IPS-18c (cell line): ENCODE data around the gene DEUP1.
"Not testable (repeated sequence)": the region's sequence is repeated elsewhere in the genome, so short reads cannot be mapped to it uniquely, and the experiment has no call there.

Experiments
- H3K4me3 ChIP-seq: 2 replicates; pipeline ENCODE4 v1.7.0; 2013; ENCODE audit warnings: low read depth, mild to moderate bottlenecking, low read length, moderate library complexity; ENCODE audit not compliant: insufficient read depth
- H3K9me3 ChIP-seq: one replicate; pipeline ENCODE4 v1.6.1; 2013; ENCODE audit warnings: mild to moderate bottlenecking, low read length, moderate library complexity; ENCODE audit not compliant: control insufficient read depth, insufficient read depth

Gene DEUP1

GRCh38 chr11:93330446-93330984 lies at the start of gene DEUP1:
Gene DEUP1, plus strand, starts transcription at chr11:93330742. Its CDS starts 1,518 bp downstream, at chr11:93332260.
- Histone ChIP-seq H3K4me3 (peak within 1 kb of the TSS; percentile 57), H3K9me3 (no peaks in the 10 kb centered on the region)

DNA sequence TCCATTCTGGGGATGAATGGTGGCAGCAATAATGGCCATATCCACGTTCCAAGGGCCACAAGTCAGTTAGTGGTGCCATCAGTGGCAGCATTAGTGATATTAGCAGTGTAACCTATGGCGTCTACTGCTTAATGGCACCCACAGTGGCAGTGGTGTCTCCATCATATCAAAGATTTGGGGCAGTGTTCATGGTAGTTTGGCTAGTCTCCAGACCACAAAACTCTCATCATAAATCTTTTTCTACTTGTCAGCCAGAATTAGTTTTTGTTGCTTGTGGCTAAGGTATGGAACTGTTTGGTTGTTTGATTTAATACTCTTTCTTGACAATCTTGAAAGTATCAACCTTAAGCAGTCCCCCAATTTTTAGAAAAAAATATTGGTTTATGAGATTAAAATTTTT lies 45.1 kb upstream of the DEUP1 start:
- H3K9me3 ChIP-seq: no peaks in the 10 kb centered on the region
- no peak overlapping the region for H3K4me3 ChIP-seq

DNA sequence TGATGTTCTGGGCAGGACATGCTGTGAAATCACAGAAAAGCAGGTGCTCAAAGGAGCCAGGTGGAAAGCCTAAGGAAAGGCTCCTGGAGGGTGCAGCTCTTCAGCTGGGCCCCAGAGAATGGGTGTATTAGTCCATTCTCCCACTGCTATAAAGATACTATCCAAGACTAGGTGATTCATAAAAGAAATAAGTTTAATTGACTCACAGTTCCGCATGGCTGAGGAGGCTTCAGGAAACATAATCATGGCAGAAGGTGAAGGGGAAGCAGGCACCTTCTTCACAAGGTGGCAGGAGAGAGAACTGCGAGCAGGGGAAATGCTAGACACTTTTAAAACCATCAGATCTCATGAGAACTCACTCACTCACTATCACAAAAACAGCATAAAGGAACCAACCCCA lies 43.1 kb upstream of the DEUP1 start:
- Histone ChIP-seq H3K9me3 (no peaks in the 10 kb centered on the region), H3K4me3 (no peak overlapping the region)

DNA sequence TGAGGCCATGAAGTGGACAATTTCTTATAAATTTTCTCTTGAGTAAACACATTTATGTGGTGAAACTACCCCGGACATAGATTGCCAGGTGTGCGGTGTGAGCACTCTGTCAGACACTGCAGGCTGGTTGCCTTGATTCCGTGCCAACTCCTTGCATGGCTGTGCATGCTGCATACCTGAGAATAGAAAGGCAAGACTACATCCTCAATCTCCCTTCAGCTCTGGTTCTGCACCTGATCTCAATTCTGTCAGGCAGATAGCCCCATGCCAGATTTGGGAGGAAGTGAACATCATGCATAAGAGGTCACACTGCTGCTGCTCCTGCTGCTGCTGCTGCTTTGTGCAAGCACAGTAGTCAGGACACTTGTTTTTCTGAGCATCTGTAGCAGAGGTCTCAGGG lies 42.5 kb upstream of the DEUP1 start:
- Histone ChIP-seq H3K9me3 (no peaks in the 10 kb centered on the region), H3K4me3 (no peak overlapping the region)

GRCh38 chr11:93288767-93289166 lies 41.8 kb upstream of the DEUP1 start:
- no peak overlapping the region for H3K4me3 ChIP-seq
- no peaks in the 10 kb centered on the region for H3K9me3 ChIP-seq

GRCh38 chr11:93289782-93290463 lies 40.6 kb upstream of the DEUP1 start:
- no peaks in the 10 kb centered on the region for H3K9me3 ChIP-seq
- H3K4me3 ChIP-seq: no peak overlapping the region

DNA sequence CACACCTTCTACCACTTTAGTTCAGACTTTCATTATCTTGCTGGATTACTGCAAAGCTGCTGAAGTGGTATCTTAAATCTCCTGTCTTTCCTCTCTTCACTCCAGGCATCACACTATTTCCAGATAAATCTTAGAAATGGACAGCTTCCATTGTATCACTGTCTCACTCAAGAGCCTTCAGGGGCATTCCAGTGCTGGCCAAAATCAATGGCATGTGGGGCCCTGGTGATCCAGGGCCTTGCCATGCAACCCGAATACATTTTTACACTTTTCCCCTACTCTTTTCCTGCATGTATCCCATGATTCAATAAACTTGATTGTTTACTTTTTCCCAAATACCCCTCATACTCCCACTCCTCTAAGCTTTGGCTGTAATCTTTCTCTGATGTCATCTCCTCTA lies 39.4 kb upstream of the DEUP1 start:
- no peaks in the 10 kb centered on the region for H3K9me3 ChIP-seq

DNA sequence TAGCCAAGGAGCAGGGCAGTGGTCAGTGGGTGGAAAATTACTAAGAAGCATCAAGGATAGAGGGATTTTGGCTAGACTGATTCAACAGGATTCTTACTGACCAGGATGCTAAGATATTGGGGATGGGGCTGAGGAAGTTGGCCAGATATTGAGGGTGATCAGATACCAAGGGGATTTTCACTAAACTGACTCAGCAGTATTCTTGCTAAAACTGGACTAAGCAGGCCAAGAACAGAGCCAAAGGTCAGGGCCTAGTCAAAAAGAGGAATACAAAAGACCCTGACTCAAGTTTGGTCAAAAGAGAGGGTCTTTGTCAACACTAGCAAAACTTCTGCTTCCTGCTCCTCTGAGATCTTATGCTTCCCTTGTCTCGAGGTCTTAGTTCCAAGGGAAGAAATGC lies 38.6 kb upstream of the DEUP1 start:
- Histone ChIP-seq H3K4me3 (no peak overlapping the region), H3K9me3 (no peaks in the 10 kb centered on the region)

More for the DNA sequence above, 39.4 kb upstream of the DEUP1 start:
- no peak overlapping the region for H3K4me3 ChIP-seq

GRCh38 chr11:93295921-93296575 lies 34.5 kb upstream of the DEUP1 start:
- no peaks in the 10 kb centered on the region for H3K9me3 ChIP-seq

DNA sequence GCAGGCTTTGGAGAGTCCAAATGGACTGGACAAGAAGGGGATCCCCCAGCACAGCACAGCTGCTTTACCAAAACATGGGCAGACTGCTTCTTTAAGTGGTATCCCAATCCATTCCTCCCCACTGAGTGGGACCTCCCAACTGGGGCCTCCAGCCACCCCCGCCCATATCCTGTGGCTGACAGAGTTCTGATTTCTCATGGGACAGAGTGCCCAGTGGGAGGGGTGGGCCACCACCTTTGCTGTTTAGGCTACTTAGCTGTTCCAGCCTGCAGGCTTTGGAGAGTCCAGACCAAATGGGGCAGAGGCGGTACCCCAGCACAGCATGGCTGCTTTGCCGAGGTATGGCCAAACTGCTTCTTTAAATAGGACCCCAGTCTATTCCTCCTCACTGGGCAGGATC lies 26.9 kb upstream of the DEUP1 start:
- no peak overlapping the region for H3K4me3 ChIP-seq
- peaks cover 2% of the 10 kb centered on the region for H3K9me3 ChIP-seq

More at GRCh38 chr11:93295921-93296575, 34.5 kb upstream of the DEUP1 start:
- no peak overlapping the region for H3K4me3 ChIP-seq

DNA sequence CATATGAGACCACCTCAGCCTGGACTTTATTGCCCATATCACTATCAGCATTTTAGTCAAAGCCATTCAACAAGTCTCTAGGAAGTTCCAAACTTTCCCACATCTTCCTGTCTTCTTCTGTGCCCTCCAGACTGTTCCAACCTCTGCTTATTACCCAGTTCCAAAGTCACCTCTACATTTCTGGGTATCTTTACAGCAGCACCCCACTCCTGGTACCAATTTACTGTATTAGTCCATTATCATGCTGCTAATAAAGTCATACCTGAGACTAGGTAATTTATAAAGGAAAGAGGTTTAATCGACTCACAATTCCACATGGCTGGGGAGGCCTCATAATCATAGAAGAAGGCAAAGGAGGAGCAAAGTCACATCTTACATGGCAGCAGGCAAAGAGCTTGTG lies 16.1 kb upstream of the DEUP1 start:
- not testable (repeated sequence) for H3K4me3 ChIP-seq, H3K9me3 ChIP-seq

DNA sequence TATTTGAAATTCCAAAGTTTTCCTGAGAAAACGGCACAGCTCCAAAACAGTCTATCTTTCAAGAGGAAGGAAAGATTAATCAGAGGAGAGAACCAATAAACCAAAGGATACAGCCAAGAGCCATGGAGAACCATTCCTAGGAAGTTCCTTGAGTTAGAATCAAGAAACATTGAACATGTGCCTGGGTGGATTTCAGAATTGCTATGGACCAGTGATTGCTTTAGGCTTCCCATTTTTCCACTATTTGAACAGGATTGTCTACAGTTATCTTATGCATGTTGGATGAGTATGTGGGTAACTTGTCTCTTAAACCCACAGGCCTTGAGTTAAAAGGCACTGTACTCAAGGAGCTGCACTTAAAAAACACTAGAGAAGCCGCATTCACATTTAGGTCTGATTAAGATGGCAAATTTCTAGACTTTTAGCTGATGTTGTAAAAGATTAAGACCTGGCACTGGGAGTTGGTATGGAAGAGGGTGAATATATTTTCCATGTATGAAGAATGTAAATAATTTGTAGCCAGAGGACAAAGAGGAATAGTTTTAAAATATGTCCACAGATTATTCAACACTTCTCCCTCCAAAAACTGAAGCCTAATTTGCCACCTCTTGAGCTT lies 11.2 kb upstream of the DEUP1 start:
- peaks cover 2% of the 10 kb centered on the region for H3K9me3 ChIP-seq
- no peak overlapping the region for H3K4me3 ChIP-seq

DNA sequence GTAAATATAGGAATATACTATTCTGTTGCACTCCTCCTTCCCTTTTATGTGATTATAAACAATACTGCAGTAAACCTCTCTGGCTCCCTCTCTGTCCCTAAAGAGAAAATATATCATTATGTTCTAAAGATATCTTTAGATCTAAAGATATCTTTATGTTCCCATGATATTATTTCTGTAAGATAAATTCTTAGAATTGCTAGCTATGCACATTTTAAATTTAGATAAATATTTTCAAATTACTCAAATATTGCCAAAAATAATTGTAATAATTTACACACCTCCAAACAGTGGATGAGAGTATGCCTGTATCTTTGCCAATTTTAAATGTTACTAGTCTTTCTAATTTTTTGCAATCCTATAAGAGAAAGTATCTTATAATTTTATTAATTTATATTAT lies 10.3 kb upstream of the DEUP1 start:
- Histone ChIP-seq H3K9me3 (no peaks in the 10 kb centered on the region), H3K4me3 (no peak overlapping the region)

DNA sequence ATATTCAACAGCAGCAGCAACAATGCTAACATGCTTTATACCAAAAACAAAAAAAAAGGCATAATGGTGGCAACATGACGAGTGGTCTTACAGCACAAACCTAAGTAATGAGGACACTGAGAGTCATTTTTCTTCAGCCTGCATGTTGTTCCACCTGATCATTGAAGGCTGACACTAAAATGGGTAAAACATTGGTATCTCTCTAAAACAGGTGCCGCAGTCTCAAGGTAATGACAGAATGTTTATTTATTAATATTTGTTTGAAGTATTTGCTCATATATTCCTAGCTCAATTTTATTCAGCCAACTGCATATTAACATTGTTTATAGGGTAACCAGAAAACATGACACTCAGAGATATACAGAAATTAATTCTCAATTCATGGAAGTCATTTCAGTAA lies 8.3 kb upstream of the DEUP1 start:
- H3K4me3 ChIP-seq: no peak overlapping the region
- no peaks in the 10 kb centered on the region for H3K9me3 ChIP-seq

GRCh38 chr11:93323747-93324146 lies 6.8 kb upstream of the DEUP1 start:
- Histone ChIP-seq H3K9me3 (no peaks in the 10 kb centered on the region), H3K4me3 (no peak overlapping the region)

GRCh38 chr11:93324500-93324899 lies 6.0 kb upstream of the DEUP1 start:
- H3K4me3 ChIP-seq: no peak overlapping the region
- no peaks in the 10 kb centered on the region for H3K9me3 ChIP-seq

- Histone ChIP-seq H3K4me3 (no peak overlapping the region), H3K9me3 (no peaks in the 10 kb centered on the region)
Observed at GRCh38 chr11:93326681-93327080, 3.9 kb upstream of the DEUP1 start.

DNA sequence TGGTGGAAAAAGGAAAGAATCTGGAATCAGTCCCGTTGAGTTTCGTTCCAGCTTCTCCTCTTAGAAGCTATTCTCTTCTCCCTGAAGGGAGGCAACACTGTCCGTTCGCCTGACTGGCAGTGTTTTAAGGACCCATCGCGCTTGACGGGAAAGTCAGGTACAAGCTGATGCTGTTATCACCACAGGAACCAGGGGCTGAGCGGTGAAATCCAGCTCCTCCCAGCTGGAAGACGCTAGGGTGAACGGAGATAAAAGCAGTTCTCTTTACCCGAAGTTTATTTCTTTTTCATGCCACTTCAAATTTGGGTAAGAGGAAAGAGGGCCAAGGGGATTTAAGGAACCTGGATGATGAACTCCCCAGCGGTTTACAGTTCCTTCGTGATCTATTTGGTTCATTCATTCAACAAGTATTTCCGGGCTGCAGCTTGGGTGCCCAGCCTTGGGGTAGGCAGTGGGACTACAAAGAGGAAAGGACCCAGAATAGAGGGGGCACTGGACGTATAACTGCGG lies 551 bp upstream of the DEUP1 start:
- H3K4me3 ChIP-seq: peak overlapping the region; percentile 57

More for the DNA sequence above, 551 bp upstream of the DEUP1 start:
- no peaks in the 10 kb centered on the region for H3K9me3 ChIP-seq
